NCI-H1694 (cell line): ENCODE results near the gene MPZL1.
A peak's percentile ranks its signal among the peaks of the same experiment; 100 is the strongest.
"Not testable (repeated sequence)": the region's sequence is repeated elsewhere in the genome, so short reads cannot be mapped to it uniquely, and the experiment has no call there.

Source experiments
- DNase-seq: peaks from one replicate; lab custom pipeline; 2025; lab: John Stamatoyannopoulos, UW

Gene MPZL1

DNA sequence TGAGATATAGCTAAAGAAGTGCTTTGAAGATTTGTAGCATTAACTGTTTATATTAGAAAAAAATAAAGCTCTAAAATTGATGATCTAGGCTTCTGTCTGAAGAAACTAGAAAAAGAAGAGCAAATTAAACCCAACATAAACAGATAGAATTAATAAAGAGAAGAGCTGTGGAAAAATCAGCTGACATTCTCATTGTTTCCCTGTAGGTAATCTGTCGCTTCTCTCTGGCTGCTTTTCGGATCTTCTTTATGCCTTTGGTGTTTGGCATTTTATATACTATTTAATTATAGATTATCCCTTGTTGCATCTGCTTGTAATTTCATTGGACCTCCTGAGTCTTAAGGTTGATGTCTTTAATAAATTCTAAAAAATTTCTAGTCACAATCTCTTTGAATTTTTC lies 59.8 kb downstream of the MPZL1 start:
- DNase-seq: no peak

- DNase-seq: no peak
These were observed 61.2 kb downstream of the MPZL1 start for GRCh38 chr1:167782946-167783345.

- no peak for DNase-seq
These were observed 63.2 kb downstream of the MPZL1 start for GRCh38 chr1:167784876-167785550.

DNA sequence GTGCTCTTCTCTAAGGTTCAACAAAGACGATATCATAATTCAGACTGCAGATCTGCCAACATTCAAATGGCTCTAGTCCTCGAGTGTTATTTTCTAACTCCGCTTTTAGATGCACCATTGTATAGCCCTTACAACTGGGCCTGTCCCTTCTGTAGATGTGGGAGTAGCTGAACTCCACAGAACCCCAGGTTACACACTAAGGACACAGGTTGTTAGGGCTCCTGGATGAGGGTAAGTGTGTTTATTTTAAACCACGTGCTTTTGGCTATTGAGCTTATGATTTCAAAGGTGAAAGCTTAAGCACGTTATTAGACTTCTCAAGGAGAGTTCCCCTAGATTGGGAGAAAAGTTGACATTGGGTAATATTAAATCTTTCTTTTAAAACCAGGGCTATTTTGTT lies 64.7 kb downstream of the MPZL1 start:
- DNase-seq: no peak

DNA sequence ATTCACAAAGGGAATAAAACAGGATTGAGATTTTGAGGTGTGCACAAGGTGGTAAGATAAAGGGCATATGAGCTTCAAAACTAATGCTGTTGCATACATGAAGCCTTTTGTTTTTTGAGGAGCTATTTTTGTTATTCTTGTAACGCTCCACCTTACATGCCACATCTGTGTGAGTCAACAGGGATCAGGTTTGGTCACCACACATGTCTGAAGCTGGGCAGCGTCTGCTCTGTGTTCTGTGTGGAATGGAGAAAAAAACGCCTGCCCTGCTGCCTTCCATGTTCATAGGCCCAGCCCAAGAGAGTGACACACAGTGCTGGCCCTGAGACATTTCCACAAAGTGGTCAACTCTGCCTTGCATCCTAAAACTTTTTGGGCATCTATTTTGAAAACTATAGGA lies 67.7 kb downstream of the MPZL1 start:
- no peak for DNase-seq

GRCh38 chr1:167790117-167790516 lies 68.3 kb downstream of the MPZL1 start:
- no peak for DNase-seq

DNA sequence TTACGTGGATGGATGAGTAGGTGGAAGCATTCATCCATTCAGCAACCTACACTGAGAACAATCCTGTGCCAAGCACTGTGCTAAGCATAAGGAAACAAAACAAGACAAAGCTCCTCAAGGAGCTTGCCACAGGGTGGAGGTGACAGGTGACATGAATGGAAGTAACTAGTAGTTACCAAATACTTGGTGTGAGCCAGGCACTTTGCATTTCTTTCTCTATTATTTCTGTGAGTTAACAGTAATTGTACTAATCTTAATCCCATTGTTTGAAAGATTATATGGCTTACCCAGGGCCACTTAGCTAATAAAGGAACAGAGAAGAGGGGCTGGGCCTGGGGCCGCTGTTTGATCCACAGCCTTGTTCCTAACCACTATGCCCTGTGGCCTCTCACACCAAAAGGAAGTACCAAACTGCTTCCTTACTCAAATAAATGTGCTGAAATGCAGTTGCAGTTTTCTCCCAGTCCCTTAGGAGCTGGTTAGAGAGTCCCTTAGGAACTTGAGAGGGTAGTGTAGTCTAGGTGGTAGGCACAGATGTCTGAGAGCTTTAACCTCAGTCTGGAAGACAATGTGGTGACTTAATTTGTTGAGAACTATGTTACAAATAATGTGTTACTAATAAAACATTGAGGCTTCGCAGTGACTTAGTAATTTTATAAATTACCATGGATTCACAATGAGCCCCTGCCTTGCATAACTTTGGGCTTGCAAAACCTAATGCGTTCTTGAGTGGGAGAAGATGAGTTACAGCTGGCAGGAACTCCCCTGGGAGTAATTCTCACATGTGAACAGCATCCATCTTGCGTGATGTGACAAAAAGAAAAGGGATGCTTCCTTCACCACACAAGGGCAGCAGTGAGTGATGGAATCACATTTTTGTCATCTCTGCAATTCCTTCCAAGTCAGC lies 69.8 kb downstream of the MPZL1 start:
- no peak for DNase-seq

DNA sequence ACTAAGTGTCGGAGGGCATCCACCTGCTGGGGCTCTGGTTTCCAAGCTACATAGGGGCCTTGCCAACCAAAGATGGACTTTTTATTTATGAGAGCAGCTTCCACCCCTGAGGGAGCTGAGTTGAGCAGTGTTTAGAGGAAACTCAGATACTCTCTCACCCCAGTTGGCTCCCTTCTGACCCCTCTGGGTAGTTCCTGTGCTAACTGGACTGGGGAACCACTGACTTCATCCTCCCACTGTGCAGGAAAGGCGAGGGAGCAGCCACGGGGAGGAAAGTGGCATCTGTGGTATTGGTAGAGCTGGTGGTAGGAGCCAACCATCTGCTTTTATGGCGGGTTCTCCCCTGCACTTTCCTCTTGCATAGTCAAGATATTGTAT lies 70.4 kb downstream of the MPZL1 start:
- no peak for DNase-seq

- DNase-seq: no peak
These were observed 72.3 kb downstream of the MPZL1 start for GRCh38 chr1:167794043-167794442.

GRCh38 chr1:167795810-167796740 lies 74.3 kb downstream of the MPZL1 start:
- DNase-seq: no peak

GRCh38 chr1:167797015-167797414 lies 75.2 kb downstream of the MPZL1 start:
- DNase-seq: no peak

DNA sequence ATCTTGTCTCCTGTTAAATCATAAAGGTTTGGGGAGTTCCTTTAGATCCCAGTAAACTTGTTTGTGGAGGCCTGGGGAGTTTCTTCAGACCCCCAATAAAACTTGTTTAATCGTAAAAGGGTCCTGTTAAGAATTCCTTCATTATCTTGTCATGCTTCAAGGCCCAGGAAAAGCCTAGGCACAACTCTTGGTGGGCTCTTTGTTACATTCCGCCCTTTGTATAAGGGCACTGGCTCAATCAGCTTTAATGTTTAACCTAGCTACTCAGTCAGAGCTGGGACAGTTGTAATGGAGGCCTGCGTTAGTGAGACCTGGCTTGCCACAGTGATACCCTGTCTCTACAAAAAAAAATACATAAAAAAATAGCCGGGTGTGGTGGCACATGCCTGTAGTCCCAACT lies 77.2 kb downstream of the MPZL1 start:
- no peak for DNase-seq

GRCh38 chr1:167799747-167800146 lies 78.0 kb downstream of the MPZL1 start:
- DNase-seq: no peak

DNA sequence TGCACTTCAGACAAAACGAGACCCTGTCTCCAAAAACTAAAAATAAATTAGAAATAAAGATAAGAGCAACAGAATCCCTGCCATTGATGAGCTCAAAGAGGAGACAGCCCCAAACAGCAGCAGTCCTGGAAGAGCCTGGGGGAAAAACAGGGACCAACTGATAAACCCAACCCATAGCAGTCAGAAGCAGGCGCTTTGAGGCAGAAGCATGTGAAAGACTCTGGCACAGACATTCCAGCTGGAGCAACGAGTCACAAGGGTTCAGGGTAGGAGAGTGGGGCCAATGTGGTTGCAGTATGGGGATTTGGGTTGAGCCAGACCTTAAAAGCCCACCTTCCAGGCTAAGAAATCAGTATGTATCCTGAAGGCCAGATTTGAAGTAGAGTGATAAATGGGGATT lies 78.5 kb downstream of the MPZL1 start:
- DNase-seq: no peak

- DNase-seq: no peak
These were observed 80.5 kb downstream of the MPZL1 start for GRCh38 chr1:167802235-167802634.

DNA sequence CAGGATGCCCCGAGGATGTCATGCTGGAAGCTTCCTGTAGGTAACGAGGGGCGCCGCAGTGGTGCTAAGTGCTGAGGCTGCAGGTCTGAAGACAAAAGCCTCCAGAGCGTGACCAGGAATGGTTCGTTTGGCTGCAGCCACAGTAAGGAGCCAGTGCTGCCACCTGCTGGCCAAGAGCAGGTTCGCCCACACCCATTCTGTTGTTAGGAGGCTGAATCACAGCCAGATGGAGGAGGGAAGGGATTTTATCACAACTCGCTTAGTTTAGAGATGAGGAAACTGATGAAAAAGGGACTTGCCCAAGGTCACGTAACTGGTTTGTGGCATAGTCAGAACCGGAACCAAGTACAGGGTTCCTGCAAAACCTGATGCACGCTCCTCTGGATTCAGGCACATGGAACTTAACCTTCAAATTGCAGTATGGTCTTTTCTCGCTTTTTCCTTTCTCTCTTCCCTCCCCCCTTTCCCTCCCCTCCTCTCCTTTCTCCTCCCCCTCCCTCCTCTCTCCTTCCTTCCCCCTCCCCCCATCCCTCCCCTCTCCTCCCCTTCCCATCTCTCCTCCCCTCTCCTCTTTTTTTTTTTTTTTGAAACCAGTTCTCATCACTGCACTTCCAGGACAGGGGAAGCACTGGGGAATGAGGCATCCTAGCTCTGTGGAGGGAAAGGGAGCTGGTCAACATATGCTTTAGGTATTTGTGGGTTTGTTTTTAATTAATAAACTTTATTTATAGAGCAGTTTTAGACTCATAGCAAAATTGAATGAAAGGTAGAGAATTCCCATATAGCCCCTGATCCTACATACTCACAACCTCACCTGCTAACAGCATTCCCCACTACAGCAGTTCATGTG lies 81.8 kb downstream of the MPZL1 start:
- peak; percentile 86 for DNase-seq

GRCh38 chr1:167805041-167805556 lies 83.3 kb downstream of the MPZL1 start:
- DNase-seq: no peak

DNA sequence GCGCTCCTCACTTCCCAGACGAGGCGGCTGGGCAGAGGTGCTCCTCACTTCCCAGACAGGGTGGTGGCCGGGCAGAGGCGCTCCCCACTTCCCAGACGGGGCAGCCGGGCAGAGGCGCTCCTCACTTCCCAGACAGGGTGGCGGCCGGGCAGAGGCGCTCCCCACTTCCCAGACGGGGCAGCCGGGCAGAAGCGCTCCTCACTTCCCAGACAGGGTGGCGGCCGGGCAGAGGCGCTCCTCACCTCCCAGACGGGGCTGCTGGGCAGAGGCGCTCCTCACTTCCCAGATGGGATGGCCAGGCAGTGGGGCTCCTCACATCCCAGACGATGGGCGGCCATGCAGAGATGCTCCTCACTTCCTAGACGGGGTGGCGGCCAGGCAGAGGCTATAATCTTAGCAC lies 84.5 kb downstream of the MPZL1 start:
- DNase-seq: not testable (repeated sequence)

- not testable (repeated sequence) for DNase-seq
These were observed 84.9 kb downstream of the MPZL1 start for GRCh38 chr1:167806676-167807075.

- DNase-seq: no peak
These were observed 86.3 kb downstream of the MPZL1 start for GRCh38 chr1:167808104-167808503.

DNA sequence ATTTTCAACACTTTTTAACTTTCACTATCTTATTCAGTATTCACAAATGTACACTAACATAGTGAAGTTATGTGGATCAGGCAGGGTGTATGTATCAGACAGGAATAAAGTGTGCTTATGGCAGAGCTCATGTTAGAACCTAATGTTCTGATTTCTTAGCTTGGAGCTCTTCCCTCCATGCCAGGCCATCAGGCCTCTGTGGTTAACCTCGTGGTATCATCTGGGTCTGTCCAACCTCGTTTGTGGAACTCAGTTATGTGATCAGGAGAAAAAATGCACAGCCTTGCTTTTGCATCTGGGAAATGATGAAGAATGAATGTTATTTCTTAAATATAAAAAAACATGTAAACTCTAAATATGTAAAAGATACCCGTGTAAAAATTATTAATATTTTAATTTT lies 86.9 kb downstream of the MPZL1 start:
- DNase-seq: no peak
